NCI-H2227 (cell line): ENCODE data around the gene REXO1.

Experiments used
- DNase-seq: peaks from one replicate; lab custom pipeline; 2025; ENCODE audit not compliant: unreplicated experiment; lab: John Stamatoyannopoulos, UW

REXO1 gene

DNA sequence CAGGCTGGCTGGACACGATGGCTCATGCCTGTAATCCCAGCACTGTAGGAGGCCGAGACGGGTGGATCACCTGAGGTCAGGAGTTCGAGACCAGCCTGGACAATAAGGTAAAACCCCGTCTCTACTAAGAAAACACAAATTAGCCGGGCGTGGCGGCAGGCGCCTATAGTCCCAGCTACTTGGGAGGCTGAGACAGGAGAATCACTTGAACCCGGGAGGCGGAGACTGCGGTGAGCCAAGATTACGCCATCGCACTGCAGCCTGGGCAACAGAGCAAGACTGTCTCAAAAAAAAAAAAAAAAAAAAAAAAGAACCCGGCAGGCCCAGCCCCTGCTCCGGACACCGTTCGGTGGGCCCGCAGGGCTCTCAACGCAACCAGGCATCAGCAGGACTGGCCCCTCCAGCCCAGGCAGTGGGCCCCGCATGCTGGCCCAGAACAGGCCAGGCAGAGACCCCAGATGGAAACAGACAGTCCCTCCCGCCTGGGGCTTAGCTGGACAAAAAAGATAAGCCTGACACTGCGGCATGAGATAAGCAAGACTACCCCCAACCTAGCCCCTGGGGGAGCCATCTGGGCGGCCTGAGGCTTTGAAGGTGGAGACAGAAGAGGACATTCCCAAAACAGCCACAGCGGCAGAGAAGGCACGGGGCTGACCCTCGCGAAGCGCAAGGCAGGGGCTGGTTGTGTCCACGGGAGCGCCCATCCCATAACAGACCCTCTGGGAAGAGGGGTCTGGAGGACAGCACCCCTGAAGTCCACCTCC lies 11.6 kb downstream of the REXO1 start:
- no peak for DNase-seq

DNA sequence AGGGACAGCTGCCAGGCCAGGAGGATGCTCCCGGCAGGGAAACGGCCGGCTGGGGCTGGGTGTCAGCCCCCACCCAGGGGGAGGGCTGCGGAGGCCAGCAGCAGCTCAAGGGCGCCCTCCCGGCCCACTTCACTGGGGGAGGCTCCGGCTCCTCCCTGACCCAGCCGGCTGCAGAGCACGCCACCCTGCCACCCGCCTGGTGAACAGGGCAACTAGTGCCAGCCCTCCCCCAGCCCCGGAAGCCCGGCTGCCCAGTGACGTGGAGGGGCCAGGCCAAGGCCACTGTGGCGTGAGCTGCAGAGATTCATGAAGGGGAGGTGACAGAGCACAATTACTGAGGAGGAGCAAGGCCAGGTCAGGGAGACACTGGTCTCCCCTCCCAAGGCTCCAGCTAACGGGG lies 14.7 kb downstream of the REXO1 start:
- no peak for DNase-seq

DNA sequence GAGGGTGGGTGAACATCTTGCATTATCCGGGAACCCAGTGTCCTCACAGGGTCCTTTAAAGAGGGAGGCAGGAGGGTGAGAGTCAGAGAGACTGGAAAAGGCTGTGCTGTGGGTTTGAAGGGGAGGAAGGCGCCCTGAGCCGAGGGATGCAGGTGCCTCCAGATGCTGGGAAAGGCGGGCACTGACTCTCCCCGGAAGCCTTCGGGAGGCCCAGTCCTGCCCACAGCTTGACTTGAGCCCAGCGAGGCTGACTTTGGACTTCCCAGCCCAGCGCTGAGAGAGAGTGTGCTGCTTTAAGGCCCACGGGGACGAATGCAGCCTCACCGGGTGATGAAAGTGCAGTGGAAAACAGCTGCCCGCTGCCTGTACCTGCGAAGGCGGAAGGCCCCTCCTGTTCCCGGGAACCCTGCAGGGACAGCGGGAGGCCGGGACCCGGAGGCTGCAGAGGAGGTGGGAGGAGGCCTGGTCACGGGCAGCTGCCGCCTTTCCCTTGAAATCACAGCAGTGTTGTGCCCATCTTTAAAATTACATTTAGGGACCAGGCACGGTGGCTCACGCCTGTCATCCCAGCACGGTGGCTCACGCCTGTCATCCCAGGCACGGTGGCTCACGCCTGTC lies 16.1 kb downstream of the REXO1 start:
- no peak for DNase-seq

GRCh38 chr19:1830978-1831377 lies 17.3 kb downstream of the REXO1 start:
- no peak for DNase-seq

DNA sequence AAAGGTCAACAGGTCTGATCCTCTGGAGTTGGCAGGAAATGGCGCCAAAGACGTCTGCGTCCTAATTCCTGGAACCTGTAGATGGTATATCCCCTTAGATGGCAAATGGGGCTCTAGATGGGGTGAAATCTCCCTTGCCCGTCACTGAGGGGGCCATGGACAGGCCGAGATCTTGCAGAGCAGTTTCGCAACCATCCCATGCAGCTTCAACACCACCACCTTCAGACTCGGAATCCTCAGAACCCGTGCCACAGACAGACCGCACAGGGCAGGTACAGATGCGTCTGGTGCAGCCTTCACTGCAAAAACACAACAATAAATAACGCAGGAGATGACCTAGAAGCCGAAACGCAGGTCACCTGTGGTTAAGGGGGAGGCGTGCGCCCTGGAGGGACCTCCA lies 17.7 kb downstream of the REXO1 start:
- no peak for DNase-seq

DNA sequence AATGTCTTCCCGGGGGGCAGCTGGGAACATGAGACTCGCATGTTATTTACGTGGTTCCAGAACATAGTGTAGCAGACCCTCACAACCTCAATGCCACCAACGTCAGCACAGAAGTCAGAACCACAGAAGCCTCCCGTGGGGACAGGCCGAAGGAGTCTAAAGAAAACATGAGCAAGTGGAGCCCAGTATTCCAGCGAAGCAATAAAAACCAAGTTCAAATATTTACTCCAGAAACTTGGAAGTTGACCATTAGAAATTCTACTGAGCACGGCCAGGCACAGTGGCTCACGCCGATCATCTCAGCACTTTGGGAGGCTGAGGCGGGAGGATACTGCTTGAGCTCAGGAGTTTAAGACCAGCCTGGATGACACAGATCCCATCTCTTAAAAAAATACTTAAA lies 18.3 kb downstream of the REXO1 start:
- no peak for DNase-seq

DNA sequence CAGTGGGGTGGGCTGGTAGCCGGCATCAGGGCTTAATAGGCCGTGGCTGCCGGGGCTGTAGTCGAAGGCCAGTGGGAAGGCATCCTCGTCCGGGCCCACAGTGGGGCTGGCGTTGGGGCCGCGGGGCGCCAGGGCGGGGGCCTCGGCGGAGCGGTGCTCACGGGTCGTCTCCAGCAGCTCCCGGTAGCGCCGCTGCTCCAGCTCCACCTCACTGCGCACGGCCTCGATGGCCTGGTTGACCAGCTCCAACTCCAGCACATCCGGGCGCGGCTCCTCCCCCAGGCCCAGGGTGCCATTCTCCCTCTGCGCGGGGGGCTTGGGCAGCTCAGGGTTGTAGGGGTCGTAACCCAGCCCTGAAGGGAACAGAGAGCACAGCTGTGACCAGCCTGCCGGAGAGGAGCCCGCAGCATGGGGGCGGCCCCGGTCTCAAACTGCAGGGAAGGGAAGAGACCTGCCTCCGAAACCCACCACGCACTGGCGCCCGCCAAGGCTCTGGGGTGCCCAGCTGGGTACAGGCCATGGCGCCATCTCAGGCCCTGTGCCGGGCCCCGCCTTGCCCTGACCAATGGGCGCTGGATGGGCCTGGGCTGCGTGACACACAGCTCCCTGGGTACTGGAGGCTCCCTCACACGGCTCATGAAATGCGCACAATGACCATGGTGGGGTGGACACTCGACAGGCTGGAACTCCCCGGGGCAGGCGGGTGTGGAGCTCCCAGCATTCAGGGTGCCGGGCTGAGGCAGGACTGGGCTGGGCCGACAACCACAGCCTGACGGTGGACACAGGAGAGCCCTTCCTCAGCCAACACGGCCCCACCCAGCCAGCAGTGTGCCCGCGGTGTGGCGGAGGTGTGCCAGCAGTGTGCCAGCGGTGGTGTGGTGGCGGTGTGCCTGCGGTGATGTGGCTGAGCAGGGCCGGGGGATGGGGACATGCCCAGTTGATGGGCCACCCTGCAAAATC lies 19.7 kb downstream of the REXO1 start:
- no peak for DNase-seq

DNA sequence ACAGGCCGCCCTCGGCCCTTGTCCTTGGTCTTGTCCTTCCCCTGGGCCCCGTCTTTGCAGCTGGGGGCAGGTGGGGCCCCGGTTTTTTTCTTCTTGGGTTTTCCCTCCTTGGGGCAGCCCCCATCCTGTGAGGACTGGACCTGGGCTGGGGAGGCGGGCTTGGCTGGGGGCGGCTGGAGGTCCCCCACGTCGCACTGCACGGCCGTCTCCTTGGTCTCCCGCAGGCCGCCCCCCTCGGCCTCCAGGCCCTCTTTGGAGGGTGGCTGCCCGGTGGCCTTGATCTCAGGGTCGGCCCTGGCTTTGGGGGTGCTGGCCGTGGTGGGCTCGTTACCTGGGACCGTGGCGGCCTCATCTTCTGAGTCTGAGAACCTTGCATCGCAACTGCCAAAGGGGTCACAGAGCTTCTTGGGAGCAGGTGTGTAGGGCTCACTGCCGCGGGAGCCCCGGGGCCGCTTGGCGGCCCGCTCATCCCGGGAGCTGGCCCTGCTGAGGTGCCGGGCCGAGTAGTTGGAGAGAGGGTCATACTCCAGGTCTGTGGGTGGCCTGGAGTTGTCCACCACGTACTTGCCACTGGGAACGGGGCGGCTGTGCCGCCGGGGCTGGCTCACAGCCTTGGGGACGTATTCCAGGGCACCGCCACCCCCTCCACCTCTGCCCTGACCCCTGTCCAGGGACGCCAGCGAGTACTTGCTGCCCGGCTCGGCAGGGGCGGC lies 20.6 kb downstream of the REXO1 start:
- no peak for DNase-seq

DNA sequence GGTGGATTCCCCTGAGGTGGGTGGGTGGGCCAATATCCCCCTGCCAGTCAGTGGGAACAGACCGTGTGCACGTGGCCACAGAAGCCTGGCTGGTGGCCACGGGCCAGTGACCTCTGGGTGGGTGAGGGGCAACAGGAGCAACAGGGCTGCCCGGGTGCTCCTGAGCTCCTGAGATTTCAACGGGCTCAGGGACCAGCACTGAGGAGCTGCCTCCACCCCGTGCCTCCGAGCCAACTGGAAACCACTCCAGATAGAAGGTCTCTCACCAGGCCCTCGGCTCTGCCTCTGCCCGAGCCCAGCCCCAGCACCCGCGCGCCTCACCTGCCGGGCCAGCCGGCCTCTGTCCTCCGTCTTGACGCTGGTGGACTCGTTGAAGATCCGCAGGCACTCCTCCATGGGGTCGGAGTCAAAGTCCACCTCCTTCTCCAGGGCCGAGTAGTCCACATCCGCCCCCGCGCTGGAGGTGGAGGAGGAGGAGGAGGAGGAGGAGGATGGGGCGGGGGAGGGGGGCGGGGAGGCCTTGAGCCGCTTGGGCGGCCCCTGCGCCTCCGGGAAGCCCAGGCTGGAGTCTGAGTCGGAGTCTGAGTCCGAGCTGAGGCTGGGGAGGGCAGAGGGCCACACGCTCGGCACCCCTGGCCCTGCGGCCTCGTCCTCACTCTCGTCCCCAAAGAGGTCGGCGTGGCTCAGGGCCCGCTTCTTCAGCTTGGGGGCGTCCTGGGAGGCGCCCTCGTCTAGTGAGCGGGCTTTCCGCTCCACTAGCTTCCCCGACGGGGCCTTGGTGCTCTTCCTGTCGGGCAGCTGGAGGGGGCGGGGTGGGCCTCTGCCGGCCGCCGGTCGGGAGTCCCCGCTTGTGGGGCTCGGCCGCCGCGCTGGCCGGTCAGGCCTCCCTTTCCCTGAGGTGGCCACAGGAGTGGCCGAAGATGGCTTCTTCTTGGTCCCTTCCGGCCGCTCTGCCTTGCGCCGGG lies 21.4 kb downstream of the REXO1 start:
- no peak for DNase-seq

- peak; percentile 82 for DNase-seq
These were observed 22.2 kb downstream of the REXO1 start for GRCh38 chr19:1825909-1826556.

GRCh38 chr19:1824252-1824622 lies 24.0 kb downstream of the REXO1 start:
- DNase-seq = no peak

- no peak for DNase-seq
These were observed 24.6 kb downstream of the REXO1 start for GRCh38 chr19:1823539-1824251.

DNA sequence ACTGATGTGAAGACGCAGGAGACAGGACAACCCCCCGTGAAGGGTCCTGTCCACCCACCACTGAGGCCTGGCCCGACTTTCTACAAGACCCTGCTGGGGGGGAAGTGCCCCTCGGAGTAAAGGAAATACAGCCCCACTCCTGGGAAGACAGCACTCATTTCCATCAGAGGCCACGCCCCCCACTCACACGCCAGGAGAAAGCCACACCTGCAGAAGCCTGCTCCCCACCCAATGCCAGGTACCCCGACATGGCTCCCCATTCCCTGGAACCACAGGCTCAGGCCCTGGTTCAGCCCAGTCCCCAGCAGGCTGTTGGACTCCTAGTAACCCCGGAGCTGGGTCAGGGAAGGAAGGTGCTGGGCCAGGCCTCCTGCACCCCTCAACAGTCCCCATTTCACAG lies 25.3 kb downstream of the REXO1 start:
- no peak for DNase-seq

GRCh38 chr19:1822210-1822609 lies 26.1 kb downstream of the REXO1 start:
- no peak for DNase-seq

- DNase-seq = peak; percentile 22
These were observed 28.7 kb downstream of the REXO1 start for GRCh38 chr19:1819341-1820255.

DNA sequence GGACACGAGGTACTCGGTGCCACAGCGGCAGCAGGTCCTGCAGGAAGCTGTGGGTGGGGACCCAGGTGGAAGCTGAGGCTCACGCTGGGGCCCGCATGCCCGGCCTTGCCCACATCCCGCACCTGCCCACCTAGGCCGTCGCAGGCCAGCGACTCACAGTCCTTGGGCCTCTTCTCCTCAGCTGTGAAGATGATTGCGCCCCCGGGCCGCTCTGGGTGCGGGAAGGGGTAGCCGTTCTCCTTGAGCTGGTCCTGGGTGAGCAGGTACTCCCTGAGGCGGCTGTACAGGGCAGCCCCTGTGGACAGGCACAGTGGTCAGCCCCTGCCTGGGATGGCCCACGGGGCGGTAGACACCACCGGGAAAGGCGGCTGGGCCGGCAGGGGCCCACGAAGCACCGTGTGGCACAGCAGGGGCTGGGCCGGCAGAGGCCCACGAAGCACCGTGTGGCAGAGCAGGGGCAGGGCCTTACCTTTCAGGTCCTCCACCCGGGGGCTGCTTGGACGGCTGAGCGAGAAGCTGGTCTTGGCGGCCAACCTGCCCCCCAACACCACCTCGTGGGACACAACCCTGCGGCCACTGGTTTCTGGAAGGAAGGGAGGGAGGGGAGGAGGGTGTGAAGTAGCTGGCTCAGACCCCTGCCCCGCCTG lies 29.6 kb downstream of the REXO1 start:
- no peak for DNase-seq

- DNase-seq = no peak
These were observed 30.6 kb downstream of the REXO1 start for GRCh38 chr19:1817553-1818179.
